SK-N-SH (cell line): ENCODE data around the gene SNX9. TPM values are rescaled to one million over a fixed set of nuclear protein-coding genes. Genes with fewer than 3 reads are reported as not detected.

ENCODE experiments used
- CTCF ChIA-PET: fragments of 300-600, 350-600 bp; formaldehyde crosslinking; extraction: SDS; loops from one replicate; lab custom pipeline; 2021; lab: Yijun Ruan, JAX
- POLR2A ChIA-PET: fragments of 350-600 bp; sonication (Branson Sonifier 250); formaldehyde crosslinking; extraction: SDS; loops from one replicate; lab custom pipeline; 2020; ENCODE audit warnings: antibody characterized with exemption, inconsistent platforms; lab: Yijun Ruan, JAX
- DNase-seq: peaks from one replicate; pipeline ENCODE4 v3.0.0; 2012
- H2AFZ ChIP-seq: fragments of 200-600 bp; sonication (generic); 2 replicates; pipeline ENCODE4 v1.8.1; 2016; ENCODE audit warnings: antibody characterized with exemption, mild to moderate bottlenecking, low read depth
- H3F3A ChIP-seq: fragments of 200-600 bp; sonication (generic); replicated peaks from 2 replicates; pipeline ENCODE3; 2016; ENCODE audit warnings: antibody characterized with exemption, mild to moderate bottlenecking; ENCODE audit not compliant: insufficient read depth
- H3K27ac ChIP-seq, 2 experiments: fragments of 200-500 bp in 1 of 2; fragments of 200-600 bp in 1 of 2; sonication (Bioruptor generic) in 1 of 2; sonication (generic), shearing (Covaris generic) in 1 of 2; 2 replicates each; pipeline versions ENCODE4 v1.5.1 to v1.6.1; 2014 to 2016; ENCODE audit warnings: low read depth in 2 of 2, inconsistent platforms in 1 of 2, low read length in 1 of 2, mild to moderate bottlenecking in 1 of 2, mixed read lengths in 1 of 2
- H3K27me3 ChIP-seq: fragments of 200-600 bp; sonication (generic), shearing (Covaris generic); 2 replicates; pipeline ENCODE4 v1.6.1; 2016; ENCODE audit warnings: mixed run types; ENCODE audit not compliant: insufficient read depth
- H3K36me3 ChIP-seq, 2 experiments: fragments of 200-500 bp in 1 of 2; fragments of 200-600 bp in 1 of 2; sonication (Bioruptor generic) in 1 of 2; sonication (generic) in 1 of 2; replicated peaks in 1 of 2; 2 replicates each; pipeline versions ENCODE3 to v1.5.1; 2014 to 2016; ENCODE audit warnings: low read length in 1 of 2, mild to moderate bottlenecking in 1 of 2; ENCODE audit not compliant: insufficient read depth in 2 of 2, control insufficient read depth in 1 of 2
- H3K4me1 ChIP-seq, 2 experiments: fragments of 200-500 bp in 1 of 2; fragments of 200-600 bp in 1 of 2; sonication (Bioruptor generic) in 1 of 2; sonication (generic), shearing (Covaris generic) in 1 of 2; 2 replicates each; pipeline versions ENCODE4 v1.5.1 to v1.6.1; 2014 to 2016; ENCODE audit warnings: low read depth in 1 of 2, low read length in 1 of 2, mixed run types in 1 of 2; ENCODE audit not compliant: insufficient read depth in 2 of 2, control insufficient read depth in 1 of 2
- H3K4me2 ChIP-seq: fragments of 200-600 bp; sonication (generic), shearing (Covaris generic); 2 replicates; pipeline ENCODE4 v1.6.1; 2017; ENCODE audit warnings: mixed run types
- H3K4me3 ChIP-seq, 2 experiments: fragments of 200-500 bp in 1 of 2; fragments of 200-600 bp in 1 of 2; sonication (Bioruptor generic) in 1 of 2; sonication (generic), shearing (Covaris generic) in 1 of 2; 2 replicates each; pipeline versions ENCODE4 v1.5.1 to v1.8.1; 2014 to 2016; ENCODE audit warnings: low read depth in 2 of 2, inconsistent platforms in 1 of 2, low read length in 1 of 2, mild to moderate bottlenecking in 1 of 2, mixed read lengths in 1 of 2, moderate library complexity in 1 of 2
- H3K79me2 ChIP-seq: fragments of 200-600 bp; sonication (generic); 2 replicates; pipeline ENCODE4 v1.8.1; 2017; ENCODE audit warnings: mild to moderate bottlenecking; ENCODE audit not compliant: insufficient read depth
- H3K9ac ChIP-seq: fragments of 200-600 bp; sonication (generic); 2 replicates; pipeline ENCODE4 v1.6.1; 2017; ENCODE audit warnings: mixed run types
- H3K9me2 ChIP-seq: fragments of 200-600 bp; sonication (generic); 2 replicates; pipeline ENCODE4 v1.6.1; 2017; ENCODE audit warnings: mixed run types
- H3K9me3 ChIP-seq: fragments of 200-600 bp; sonication (generic); 2 replicates; pipeline ENCODE4 v1.6.1; 2017; ENCODE audit warnings: mixed run types, mild to moderate bottlenecking, moderate library complexity
- H4K20me1 ChIP-seq: fragments of 200-600 bp; sonication (generic); 2 replicates; pipeline ENCODE4 v1.6.1; 2017; ENCODE audit warnings: mild to moderate bottlenecking, mixed run types; ENCODE audit not compliant: insufficient read depth
- CHD2 ChIP-seq: fragments of 150-350 bp; IDR thresholded peaks from 2 replicates; pipeline ENCODE4 v1.6.1; 2018; ENCODE audit warnings: low read length; ENCODE audit not compliant: partially characterized antibody
- CTCF ChIP-seq: fragments of 200-600 bp; sonication (generic); IDR thresholded peaks from 2 replicates; pipeline ENCODE4 v1.6.1; 2017; ENCODE audit warnings: antibody characterized with exemption, mild to moderate bottlenecking, moderate library complexity
- EP300 ChIP-seq, 2 experiments: IDR thresholded peaks; 2 replicates each; pipeline versions ENCODE4 v1.4.0 to v1.6.1; 2012; ENCODE audit warnings: borderline replicate concordance in 1 of 2, low read depth in 1 of 2, low read length in 1 of 2
- FOSL2 ChIP-seq: IDR thresholded peaks from 2 replicates; pipeline ENCODE4 v1.4.0; 2012; ENCODE audit warnings: low read depth, mild to moderate bottlenecking, moderate library complexity, borderline replicate concordance
- MXI1 ChIP-seq: IDR thresholded peaks from 2 replicates; pipeline ENCODE4 v1.6.1; 2012; ENCODE audit warnings: mild to moderate bottlenecking, low read depth, low read length, improper control_type of control experiment
- NRF1 ChIP-seq: IDR thresholded peaks from 2 replicates; pipeline ENCODE4 v1.6.1; 2012; ENCODE audit warnings: low read depth, mild to moderate bottlenecking, low read length
- POLR2AphosphoS5 ChIP-seq: IDR thresholded peaks from 2 replicates; pipeline ENCODE4 v1.6.1; 2012; ENCODE audit warnings: low read depth, low read length
- RCOR1 ChIP-seq: fragments of 150-350 bp; IDR thresholded peaks from 2 replicates; pipeline ENCODE4 v1.6.1; 2017; ENCODE audit warnings: antibody characterized with exemption, low read length
- SIN3A ChIP-seq: IDR thresholded peaks from 2 replicates; pipeline ENCODE4 v1.6.1; 2012; ENCODE audit warnings: low read depth, mild to moderate bottlenecking, low read length, moderate library complexity, borderline replicate concordance
- TAF1 ChIP-seq: IDR thresholded peaks from 2 replicates; pipeline ENCODE4 v1.6.1; 2012; ENCODE audit warnings: low read depth, mild to moderate bottlenecking, low read length, moderate library complexity, borderline replicate concordance
- TEAD4 ChIP-seq: IDR thresholded peaks from 2 replicates; pipeline ENCODE4 v1.4.0; 2012; ENCODE audit warnings: mild to moderate bottlenecking, borderline replicate concordance; ENCODE audit not compliant: insufficient read depth
- USF1 ChIP-seq: IDR thresholded peaks from 2 replicates; pipeline ENCODE4 v1.4.0; 2012; ENCODE audit warnings: low read depth, borderline replicate concordance
- ZBTB33 ChIP-seq: IDR thresholded peaks from 2 replicates; pipeline ENCODE4 v1.4.0; 2012; ENCODE audit warnings: low read depth, borderline replicate concordance
- WGBS: methylation state at CpG from one replicate; pipeline ENCODE4 v1.1.6; 2017; ENCODE audit warnings: low lambda C conversion rate; 5-methylcytosine and 5-hydroxymethylcytosine counted together
- polyA plus RNA-seq, 3 experiments: library from polyadenylated mRNA; depleted of rRNA; stranded (reverse); fragments of >200 nt; gene quantifications; 2 replicates each; pipeline ENCODE4 v1.2.3, GENCODE V29; 2012

The SNX9 gene
- polyA plus RNA-seq, 1 of the 3 experiments (the other 2 are of a cell fraction): 31.6 TPM

GRCh38 chr6:157952861-157953351 is 129.9 kb downstream of the SNX9 start:
- Histone ChIP-seq H4K20me1 (no peaks in the 10 kb centered on the region), H3F3A (peaks cover 11% of the 10 kb centered on the region), H3K9ac (no peak overlapping the region), H3K9me2 (no peaks in the 10 kb centered on the region), H3K4me1 (peaks cover 0 to 5% of the 10 kb centered on the region in 2 experiments; a peak in 1 of 4 replicates), H3K79me2 (no peaks in the 10 kb centered on the region), H3K4me3 (no peak overlapping the region), H3K27me3 (no peaks in the 10 kb centered on the region), H2AFZ (no peak overlapping the region), H3K36me3 (peaks cover 0 to 3% of the 10 kb centered on the region in 2 experiments), H3K4me2 (no peak overlapping the region), H3K9me3 (peaks cover 18% of the 10 kb centered on the region; the same call in 1 of the 2 replicates), H3K27ac (no peak overlapping the region)
- WGBS: 83% methylated on average over 7 of the region's 7 CpGs
- POLR2A ChIA-PET: no interaction called here
- DNase-seq: no peak
- TF ChIP-seq ZBTB33: no peak
- no peak for TF ChIP-seq TEAD4
- TF ChIP-seq NRF1: no peak
- no peak for TF ChIP-seq POLR2AphosphoS5
- TF ChIP-seq USF1: no peak
- TF ChIP-seq FOSL2: no peak
- TF ChIP-seq RCOR1: no peak
- no peak for TF ChIP-seq MXI1
- no peak for TF ChIP-seq TAF1
- TF ChIP-seq CTCF: no peak
- TF ChIP-seq SIN3A: no peak
- TF ChIP-seq EP300 (IDR thresholded peaks at IDR 0.05; ENCODE audit: borderline replicate concordance in 1 of 2, low read depth in 1 of 2, low read length in 1 of 2): no peak
- no peak for TF ChIP-seq CHD2
- CTCF ChIA-PET: interaction anchor here (0.6 kb wide), 1 partner anchor 196 kb away, joined by 3 read pairs; no protein-coding TSS in a partner anchor
